Calu3 (cell line): ENCODE measurements around the gene SERPINI1. TPM values are rescaled to one million over a fixed set of nuclear protein-coding genes. Genes with fewer than 3 reads are reported as not detected.

Experiments
- BruUV-seq: library from RNA; stranded (reverse); fragments of 400-500 nt; replicated peaks from 2 replicates; lab custom pipeline; 2021; lab: Mats Ljungman, UMichigan
- CTCF ChIA-PET: fragments of 300-600 bp; sonication (Branson Sonifier 250); formaldehyde crosslinking; loops from one replicate; lab custom pipeline; 2022; ENCODE audit warnings: antibody characterized with exemption; lab: Charles Lee
- DNase-seq: peaks from one replicate; pipeline ENCODE4 v3.0.0; 2022
- H3K27ac Mint-ChIP-seq: one replicate; pipeline ENCODE4 v1.8.0; 2022; ENCODE audit warnings: mixed read lengths; ENCODE audit not compliant: unreplicated experiment
- H3K27me3 Mint-ChIP-seq: one replicate; pipeline ENCODE4 v1.8.0; 2022; ENCODE audit warnings: mixed read lengths; ENCODE audit not compliant: unreplicated experiment
- H3K36me3 Mint-ChIP-seq: one replicate; pipeline ENCODE4 v1.8.0; 2022; ENCODE audit warnings: mild to moderate bottlenecking, moderate library complexity, mixed read lengths; ENCODE audit not compliant: insufficient read depth, unreplicated experiment
- H3K4me1 Mint-ChIP-seq: one replicate; pipeline ENCODE4 v1.8.0; 2022; ENCODE audit warnings: mild to moderate bottlenecking, low read depth, mixed read lengths; ENCODE audit not compliant: unreplicated experiment
- H3K4me3 Mint-ChIP-seq: one replicate; pipeline ENCODE4 v1.8.0; 2022; ENCODE audit warnings: mild to moderate bottlenecking, low read depth, moderate library complexity, mixed read lengths; ENCODE audit not compliant: unreplicated experiment
- H3K9me3 Mint-ChIP-seq: one replicate; pipeline ENCODE4 v1.8.0; 2022; ENCODE audit warnings: low read depth, mixed read lengths; ENCODE audit not compliant: unreplicated experiment
- intact Hi-C: fragments of 100-400 bp; cut with micrococcal nuclease; formaldehyde crosslinking; loops from one replicate; pipeline ENCODE4 v1.10.0; 2022; ENCODE audit not compliant: unreplicated experiment
- total RNA-seq: library from RNA; stranded (reverse); gene quantifications from 2 replicates; pipeline ENCODE4 v1.2.3, GENCODE V29; 2022
- TF ChIP-seq, protein P1 (sequence below): fragments of 200-600 bp; IDR thresholded peaks from one replicate; pipeline ENCODE4 v1.8.0; 2022; ENCODE audit warnings: antibody characterized with exemption; ENCODE audit not compliant: unreplicated experiment

The SERPINI1 gene
- total RNA-seq, 1 experiment from 2014 or later = 1.9 TPM

DNA sequence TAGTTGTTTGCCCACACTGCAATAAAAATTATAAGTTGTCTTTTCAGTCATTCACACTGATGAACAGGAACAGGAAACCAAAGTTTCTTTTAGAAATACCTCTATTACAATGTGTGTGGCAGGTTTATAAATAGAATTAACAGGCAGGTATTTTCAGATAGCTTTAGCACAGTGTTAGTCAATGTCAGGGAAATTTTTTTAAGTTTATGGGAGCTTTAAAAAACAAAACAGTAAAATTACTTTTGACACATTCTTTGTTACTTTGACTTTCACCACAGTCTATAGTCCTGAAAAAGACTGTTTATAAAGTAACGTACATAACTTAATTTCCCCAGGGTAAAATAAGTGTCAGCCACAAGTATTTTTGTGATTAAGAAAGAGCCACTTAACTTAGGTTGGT lies 38.1 kb downstream of the SERPINI1 start:
- Mint-ChIP-seq H3K27ac (no peak overlapping the region), H3K4me1 (no peaks in the 10 kb centered on the region), H3K36me3 (no peaks in the 10 kb centered on the region), H3K4me3 (no peak overlapping the region), H3K27me3 (no peaks in the 10 kb centered on the region), H3K9me3 (peaks cover 5% of the 10 kb centered on the region)
- TF ChIP-seq, protein P1, sequence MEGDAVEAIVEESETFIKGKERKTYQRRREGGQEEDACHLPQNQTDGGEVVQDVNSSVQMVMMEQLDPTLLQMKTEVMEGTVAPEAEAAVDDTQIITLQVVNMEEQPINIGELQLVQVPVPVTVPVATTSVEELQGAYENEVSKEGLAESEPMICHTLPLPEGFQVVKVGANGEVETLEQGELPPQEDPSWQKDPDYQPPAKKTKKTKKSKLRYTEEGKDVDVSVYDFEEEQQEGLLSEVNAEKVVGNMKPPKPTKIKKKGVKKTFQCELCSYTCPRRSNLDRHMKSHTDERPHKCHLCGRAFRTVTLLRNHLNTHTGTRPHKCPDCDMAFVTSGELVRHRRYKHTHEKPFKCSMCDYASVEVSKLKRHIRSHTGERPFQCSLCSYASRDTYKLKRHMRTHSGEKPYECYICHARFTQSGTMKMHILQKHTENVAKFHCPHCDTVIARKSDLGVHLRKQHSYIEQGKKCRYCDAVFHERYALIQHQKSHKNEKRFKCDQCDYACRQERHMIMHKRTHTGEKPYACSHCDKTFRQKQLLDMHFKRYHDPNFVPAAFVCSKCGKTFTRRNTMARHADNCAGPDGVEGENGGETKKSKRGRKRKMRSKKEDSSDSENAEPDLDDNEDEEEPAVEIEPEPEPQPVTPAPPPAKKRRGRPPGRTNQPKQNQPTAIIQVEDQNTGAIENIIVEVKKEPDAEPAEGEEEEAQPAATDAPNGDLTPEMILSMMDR = no peak
- BruUV-seq = no TSS peak
- intact Hi-C loops = no loop called here
- CTCF ChIA-PET = no interaction called here
- DNase-seq = no peak

DNA sequence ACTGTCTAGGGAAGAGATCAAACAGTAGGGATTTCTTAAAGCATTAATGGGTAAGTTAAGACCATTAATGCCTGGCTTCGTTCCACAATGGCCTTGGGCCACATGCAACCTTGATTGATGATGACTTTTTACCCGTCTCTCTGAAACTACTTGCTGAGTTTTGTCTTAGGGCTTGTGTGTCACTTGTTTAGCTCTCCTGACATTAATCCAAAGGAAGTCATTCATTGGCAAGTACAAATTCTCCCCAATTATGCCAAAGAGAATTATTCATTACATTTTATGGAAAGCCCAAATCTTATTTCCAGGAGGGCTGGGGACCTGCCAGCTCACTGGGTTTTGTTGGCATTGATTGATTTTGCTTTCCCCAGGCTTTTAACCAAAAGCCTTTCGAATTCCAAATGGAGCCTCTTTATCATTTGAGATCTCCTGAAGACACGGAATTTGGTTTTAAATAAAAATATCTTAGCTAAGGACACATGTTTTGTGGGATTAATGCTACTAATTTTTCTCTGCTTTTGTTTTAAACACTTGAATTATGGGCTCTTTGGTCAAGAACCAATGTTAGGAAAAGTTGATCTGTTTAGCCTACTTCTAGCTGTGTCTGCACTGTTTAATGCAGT lies 40.7 kb downstream of the SERPINI1 start:
- H3K4me3 Mint-ChIP-seq = no peak overlapping the region
- intact Hi-C loops = no loop called here
- TF ChIP-seq, protein P1 = no peak
- no TSS peak for BruUV-seq
- H3K27me3 Mint-ChIP-seq = no peaks in the 10 kb centered on the region
- no peaks in the 10 kb centered on the region for H3K36me3 Mint-ChIP-seq
- no peak for DNase-seq
- no peak overlapping the region for H3K27ac Mint-ChIP-seq
- H3K4me1 Mint-ChIP-seq = no peaks in the 10 kb centered on the region
- H3K9me3 Mint-ChIP-seq = peaks cover 5% of the 10 kb centered on the region
- CTCF ChIA-PET = no interaction called here

DNA sequence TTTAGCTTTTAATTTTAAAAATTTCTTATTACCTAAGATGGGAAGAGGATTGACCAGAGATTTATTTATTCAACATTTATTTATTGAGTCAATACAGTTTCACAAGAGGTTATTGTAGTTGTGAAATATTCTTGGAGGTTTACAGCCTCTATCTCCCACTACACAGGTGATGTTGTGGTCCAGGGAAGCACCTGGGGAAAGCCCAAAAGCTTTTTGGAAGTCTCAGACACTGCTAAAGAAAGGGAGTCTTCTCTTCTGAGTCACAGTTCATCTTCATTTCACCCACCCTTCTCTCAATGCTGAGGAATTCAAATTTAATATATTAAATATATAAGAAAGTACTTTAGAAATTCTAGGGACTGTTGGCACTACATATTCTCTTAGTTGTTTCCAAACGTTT lies 41.8 kb downstream of the SERPINI1 start:
- CTCF ChIA-PET = no interaction called here
- Mint-ChIP-seq H3K36me3 (no peaks in the 10 kb centered on the region), H3K27ac (no peak overlapping the region), H3K27me3 (no peaks in the 10 kb centered on the region), H3K4me3 (no peak overlapping the region), H3K9me3 (peaks cover 5% of the 10 kb centered on the region), H3K4me1 (no peaks in the 10 kb centered on the region)
- BruUV-seq = no TSS peak
- DNase-seq = no peak
- TF ChIP-seq, protein P1 = no peak
- intact Hi-C loops = no loop called here

DNA sequence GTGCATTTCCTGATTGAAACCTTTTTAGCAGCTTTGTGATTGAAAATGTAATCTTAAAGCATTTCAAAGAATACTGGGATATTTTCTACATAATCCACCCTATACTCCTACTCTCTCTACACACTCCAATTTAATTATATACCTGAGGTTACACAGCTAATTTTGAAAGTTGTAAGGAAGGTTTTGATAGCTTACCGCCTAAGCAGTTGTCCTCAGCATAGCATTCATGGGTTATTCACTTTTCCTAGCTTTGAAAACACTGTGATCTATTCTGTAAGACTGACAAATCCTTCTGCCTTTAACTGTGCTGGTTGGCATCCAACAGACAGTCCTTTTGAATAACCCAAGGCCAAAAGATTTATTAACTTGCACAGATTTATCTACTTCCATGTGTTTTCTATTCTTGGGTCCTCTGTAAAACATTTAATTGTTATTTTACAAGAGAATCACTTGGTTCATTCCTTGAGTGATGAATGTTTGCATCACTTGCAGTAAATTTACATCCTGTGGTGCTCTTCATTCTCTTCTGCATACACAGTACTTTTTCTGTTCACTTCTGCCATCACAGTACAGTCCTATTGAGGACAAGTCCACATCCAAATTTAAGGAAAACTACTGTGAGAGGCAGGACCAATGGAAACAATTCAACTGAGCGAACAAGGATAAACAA lies 44.8 kb downstream of the SERPINI1 start:
- no peaks in the 10 kb centered on the region for H3K4me1 Mint-ChIP-seq
- intact Hi-C loops = no loop called here
- no peaks in the 10 kb centered on the region for H3K27me3 Mint-ChIP-seq
- CTCF ChIA-PET = no interaction called here
- TF ChIP-seq, protein P1 = no peak
- H3K36me3 Mint-ChIP-seq = no peaks in the 10 kb centered on the region
- no peak overlapping the region for H3K4me3 Mint-ChIP-seq
- no peak for DNase-seq
- H3K27ac Mint-ChIP-seq = no peak overlapping the region
- H3K9me3 Mint-ChIP-seq = peaks cover 9% of the 10 kb centered on the region
- no TSS peak for BruUV-seq
